CD4-positive, alpha-beta T cell treated with Interleukin-15 for 4 hours (primary cell): Measurements from ENCODE around the gene OS9.

Experiments used
- DNase-seq: peaks from one replicate; pipeline ENCODE4 v3.0.0-alpha.2; 2020; ENCODE audit warnings: low spot score

The OS9 gene

GRCh38 chr12:57765698-57766463, 71.9 kb downstream of the OS9 start:
- DNase-seq: no peak

- DNase-seq: no peak
Observed at GRCh38 chr12:57766464-57767304, 72.8 kb downstream of the OS9 start, which contains the start of gene CYP27B1. TSS of gene CYP27B1 (minus strand) at chr12:57767078. CDS start at chr12:57767041, 37 bp downstream.

GRCh38 chr12:57767305-57767698, 73.4 kb downstream of the OS9 start:
- DNase-seq: no peak

- no peak for DNase-seq
Observed at GRCh38 chr12:57767876-57768275, 73.9 kb downstream of the OS9 start.

DNA sequence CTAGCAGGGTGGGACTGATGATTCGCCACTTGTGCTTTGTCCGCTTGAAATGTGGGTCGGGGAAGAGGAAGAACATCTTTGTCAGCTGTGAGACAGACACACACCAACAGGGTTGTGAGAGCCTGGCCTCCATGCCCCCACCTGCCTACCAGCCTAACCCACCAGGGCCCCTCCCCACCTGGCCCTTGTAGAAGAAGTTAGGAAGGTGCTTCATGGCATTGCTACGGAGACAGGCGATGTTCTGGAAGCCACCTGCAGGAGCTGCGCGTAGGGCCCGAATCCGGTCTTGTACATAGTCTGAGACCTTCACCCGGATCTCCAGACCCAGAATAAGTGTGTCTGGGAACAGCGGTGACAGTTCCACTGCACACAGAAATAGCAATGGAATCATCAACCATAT, 75.7 kb downstream of the OS9 start:
- no peak for DNase-seq

GRCh38 chr12:57770734-57771133, 76.8 kb downstream of the OS9 start:
- DNase-seq: no peak
